Left forelimb (tissue), 1 donor: ENCODE measurements around the gene RCAN2.

Experiments used
- DNase-seq: peaks from one replicate; pipeline ENCODE4 v3.0.0-alpha.2; 2018; ENCODE audit warnings: low spot score

The RCAN2 gene

DNA sequence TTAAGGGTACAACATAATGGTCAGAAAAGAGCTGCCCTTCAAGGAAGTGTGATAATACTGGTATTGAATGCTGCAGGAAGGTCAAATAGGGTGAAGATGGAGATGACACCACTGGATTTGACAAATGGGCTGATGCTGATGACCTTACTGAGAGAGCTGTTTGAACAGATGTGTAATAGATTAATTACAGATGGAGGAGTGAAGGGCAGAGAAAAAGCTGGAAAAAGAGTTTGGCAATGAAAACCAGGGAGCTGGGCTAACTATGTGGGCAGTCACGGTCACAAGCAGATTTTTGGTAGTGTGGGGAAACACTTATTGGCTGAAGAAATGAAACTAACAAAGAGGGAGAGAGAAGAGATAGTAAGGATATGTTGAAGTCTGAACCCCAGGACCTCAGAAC lies 236.9 kb downstream of the RCAN2 start:
- no peak for DNase-seq

DNA sequence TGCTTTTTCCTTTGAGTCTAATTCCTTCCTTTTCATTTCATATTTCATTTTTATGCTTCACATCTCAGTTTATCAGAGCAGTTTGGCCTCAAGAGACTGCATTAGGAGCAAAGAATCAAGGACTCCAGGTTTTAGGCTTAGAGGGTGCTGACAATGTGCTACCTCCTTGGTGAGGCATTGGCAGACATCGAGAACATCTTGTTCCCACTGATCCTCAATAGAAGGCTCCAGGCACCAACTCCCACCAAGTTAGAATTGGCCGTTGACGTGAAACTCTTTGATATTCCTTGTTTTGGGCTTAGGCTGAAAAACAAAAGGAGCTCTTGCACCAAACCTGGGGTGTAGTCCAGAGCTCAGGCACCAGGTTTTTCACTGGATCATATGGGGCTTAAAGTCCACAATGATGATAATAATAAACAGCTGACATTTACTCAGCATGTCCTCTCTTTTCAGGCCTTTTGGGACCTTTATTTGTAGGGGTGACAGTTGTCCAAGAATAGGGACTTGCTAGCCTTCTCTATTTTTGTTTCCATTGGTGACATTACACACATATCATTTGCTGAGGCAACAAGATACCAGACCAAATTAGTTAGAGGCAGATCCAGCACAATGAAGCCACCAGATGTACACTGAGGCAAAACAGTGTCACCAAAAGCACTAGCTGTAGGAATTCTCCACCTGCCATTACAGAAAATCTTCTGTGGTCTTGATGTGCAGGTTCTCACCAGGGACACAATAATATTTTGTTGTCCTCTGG lies 239.5 kb downstream of the RCAN2 start:
- no peak for DNase-seq

- DNase-seq, result no peak
These were observed 243.1 kb downstream of the RCAN2 start for GRCh38 chr6:46248143-46248542.

DNA sequence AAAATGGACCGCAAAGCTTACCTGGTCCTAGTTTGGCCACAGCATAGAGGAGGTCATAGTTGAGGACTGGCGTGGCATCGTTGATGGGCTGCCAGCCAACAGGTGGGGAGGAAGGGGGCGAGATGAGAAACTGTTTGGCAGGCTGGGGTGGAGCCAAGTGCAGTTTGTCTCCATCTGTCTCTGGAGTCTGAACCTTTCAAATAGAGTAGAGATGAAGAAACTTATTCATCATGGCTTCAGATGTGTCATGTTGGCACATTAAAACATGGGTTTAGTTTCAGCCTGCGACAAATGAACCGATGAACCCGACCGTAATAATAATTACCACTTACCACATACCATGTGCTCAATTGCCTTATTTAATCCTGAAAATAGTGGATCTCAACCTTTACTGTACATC lies 244.5 kb downstream of the RCAN2 start:
- DNase-seq, result no peak

DNA sequence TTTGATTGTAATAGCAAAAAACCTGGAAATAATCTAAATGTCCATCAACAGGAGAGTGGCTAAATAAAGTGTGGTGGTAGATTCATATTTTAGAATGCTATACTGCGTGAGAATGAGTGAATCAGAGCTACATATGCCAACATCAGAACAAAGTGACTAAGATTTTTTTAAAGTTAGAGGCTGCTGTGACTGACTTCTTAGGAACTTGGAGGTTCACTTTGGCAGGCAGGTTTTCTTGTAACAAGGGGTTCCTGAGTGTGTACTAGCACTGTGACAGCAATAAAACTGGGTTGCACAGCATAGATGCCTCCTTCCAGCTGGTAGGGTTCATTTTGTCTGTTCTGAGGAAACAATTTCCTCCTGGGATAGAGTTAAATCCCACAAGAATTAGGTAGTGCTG lies 245.2 kb downstream of the RCAN2 start:
- no peak for DNase-seq

DNA sequence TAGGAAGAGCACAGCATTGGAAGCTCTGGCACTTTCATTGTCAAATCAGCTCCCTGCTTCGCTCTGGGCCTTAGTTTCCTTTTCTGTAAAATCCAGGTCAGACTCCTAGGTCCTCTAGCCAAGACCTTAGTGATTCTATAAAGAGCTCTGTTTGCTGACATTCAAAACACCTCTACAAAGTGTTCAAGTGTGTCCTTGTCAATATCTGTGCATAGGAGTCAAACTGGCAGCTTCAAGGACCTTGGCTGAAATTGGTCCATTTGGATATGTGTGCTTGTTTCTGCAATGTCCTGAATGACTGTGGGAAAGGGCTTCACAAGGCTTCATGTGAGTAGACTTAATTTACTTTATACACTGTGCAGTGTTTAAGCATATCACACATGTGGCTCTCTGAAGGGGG lies 246.6 kb downstream of the RCAN2 start:
- no peak for DNase-seq

- DNase-seq, result no peak
These were observed 247.5 kb downstream of the RCAN2 start for GRCh38 chr6:46243754-46244153.

GRCh38 chr6:46242921-46243320 lies 248.3 kb downstream of the RCAN2 start:
- DNase-seq, result no peak

DNA sequence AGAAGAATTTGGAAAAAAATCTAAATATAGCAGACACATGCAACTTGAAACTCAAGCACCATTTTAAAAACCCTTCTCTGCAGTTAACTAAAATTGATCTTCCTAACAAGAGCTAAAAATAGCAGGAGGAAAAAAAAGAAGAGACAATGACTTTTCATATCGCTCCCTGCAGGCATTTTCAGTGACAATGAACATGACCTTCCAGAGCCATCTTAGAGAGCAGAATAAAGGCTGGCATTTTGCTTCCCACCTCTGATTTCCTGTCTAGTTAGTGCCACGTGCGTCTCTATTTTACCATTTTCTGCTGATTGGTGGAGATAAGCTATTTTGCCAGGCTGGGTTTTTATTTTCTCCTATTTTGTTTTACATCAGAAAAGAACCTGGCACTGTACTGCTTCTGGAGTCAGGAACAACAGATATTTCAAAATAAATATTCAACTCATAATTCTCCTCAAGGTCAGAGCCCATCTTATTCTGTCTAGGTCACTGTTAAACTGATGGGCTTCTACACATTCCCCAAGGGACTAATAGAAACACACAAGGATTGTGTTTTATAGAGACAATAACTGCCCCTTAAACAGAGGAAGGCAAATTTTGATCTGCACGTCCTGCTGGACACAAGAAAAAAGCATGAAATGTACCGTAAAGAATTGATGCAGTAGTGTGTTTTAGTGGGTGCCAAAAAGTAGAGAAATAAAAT lies 250.2 kb downstream of the RCAN2 start:
- no peak for DNase-seq

- no peak for DNase-seq
These were observed 254.5 kb downstream of the RCAN2 start for GRCh38 chr6:46236752-46237151.

DNA sequence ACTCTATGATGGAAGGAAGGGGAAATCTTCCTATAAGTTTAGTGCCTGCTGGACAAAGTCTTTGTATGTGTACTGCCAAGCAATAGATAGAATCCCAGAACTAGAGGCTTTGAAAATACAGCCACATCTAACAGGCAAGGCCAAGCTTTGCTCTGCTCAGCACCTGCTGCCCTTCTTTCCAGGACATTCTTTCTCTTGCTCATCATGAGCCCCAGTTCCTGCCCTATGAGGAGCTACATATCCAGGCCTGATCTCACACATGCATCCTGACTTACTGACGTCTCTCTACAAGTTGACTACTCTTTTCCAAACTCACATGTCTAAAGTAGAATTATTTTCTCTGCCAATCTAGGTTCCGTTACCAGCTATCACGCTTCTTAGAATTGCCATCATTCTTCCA lies 256.0 kb downstream of the RCAN2 start:
- no peak for DNase-seq

- no peak for DNase-seq
These were observed 256.5 kb downstream of the RCAN2 start for GRCh38 chr6:46234700-46235099.

DNA sequence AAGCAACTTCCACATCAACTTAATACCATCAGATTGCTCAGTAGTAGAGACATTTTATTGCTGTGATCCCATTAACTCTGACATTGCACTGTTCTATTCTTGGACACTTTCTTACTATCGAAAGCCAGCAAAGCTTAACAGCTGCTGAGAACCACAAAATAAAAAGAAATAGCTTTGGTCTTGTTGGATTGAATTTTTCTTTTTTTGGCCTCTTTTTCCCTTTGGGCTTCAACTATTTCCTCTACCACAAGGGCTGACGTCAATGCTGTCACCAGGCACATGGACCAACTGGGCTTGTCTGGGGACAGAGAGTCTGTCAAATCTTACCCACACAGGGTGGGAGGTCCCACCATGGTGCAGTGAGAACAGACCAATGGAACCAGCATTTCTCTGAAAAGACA lies 257.1 kb downstream of the RCAN2 start:
- DNase-seq, result no peak

GRCh38 chr6:46233129-46233528 lies 258.1 kb downstream of the RCAN2 start:
- DNase-seq, result no peak

GRCh38 chr6:46222286-46222685 lies 269.0 kb downstream of the RCAN2 start:
- DNase-seq, result no peak

DNA sequence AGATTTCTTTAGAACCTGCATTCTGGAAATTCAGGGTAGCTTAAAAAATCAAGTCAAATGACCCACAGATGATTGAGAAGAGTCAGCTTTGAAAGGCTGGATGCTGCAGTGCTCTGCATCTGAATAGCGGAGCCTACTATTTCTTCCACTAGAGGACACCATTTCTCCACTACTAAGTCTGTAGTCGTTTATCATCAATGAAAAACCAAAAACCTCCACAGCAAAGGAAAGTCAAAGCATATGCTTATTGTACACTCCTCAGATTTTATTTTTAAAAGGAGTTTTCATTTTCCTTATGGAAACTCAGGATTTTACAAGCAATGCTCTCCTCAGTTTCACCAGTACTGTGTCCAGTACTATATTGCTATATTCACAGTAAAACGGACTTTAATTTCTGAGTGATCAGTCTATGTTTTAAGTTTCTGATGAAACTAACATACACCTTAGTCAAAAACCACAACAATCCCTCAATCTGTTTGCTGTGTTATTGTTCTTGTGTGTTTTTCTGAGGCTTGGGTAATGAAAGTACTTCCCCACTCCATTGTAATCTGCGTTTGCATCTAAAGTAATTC lies 269.9 kb downstream of the RCAN2 start:
- no peak for DNase-seq

DNA sequence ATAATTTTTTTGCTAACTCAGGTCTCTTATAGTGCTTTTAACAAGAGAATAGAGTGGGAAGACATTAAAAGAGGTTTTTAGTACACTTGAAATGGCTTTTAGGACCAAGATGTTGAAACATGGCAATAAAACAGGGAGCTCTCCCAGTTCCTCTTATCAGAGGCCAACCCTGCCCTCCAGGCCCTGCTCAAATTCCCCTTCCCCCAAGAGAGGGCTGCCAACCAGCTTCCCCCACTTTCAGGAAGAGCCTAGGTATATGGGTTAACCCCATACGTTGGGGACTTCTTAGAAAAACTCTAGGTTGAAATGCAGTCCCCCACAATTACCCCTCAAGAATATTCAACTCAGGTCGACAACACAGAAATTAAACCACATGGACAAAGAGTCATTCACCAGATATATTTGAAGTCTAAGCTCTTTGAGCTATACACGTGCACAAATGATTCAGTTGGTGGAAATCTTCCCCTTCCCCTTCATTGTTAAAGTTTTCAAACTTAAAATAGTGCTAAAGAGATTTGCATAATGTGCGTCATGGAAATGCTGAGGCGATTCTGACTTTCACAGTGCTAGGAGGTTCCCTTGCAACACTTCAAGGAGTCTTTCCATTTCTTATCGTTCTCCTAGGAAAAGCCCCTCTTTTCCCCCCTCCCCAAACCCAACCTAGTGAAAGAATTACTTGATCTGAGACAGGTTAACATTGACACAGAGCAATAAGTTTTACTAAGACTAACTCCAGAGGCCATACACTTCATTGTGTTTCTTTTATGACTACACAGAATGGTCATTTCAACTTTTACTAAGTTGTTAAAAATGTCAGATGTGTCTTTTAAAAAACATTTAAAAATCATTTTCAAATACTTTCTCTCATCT lies 270.7 kb downstream of the RCAN2 start:
- no peak for DNase-seq

DNA sequence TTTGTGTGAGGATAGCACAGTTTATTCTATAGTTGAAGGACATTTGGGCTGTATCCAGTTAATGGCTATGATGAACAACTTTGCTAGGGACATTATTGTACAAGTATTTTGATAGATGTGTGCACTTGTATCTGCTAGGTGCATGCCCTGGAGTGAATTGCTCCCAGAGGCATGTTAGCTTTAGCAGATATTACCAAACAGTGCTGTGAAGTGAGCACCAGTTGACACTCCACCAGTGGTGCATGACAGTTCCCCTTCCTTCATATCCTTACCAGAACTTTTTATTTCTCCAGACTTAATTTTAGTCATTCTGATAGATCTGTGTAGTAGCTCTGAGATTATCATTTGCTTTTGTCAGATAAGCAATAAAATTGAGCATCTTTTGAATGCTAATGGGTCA lies 271.6 kb downstream of the RCAN2 start:
- no peak for DNase-seq

- DNase-seq, result no peak
These were observed 272.8 kb downstream of the RCAN2 start for GRCh38 chr6:46218457-46218856.

- DNase-seq, result no peak
These were observed 273.5 kb downstream of the RCAN2 start for GRCh38 chr6:46217671-46218131.

- no peak for DNase-seq
These were observed 274.4 kb downstream of the RCAN2 start for GRCh38 chr6:46216879-46217278.

- no peak for DNase-seq
These were observed 275.5 kb downstream of the RCAN2 start for GRCh38 chr6:46215777-46216176.
